GM19463 (cell line): Measurements from ENCODE around the gene ST6GALNAC3.
"Not testable (repeated sequence)": the region's sequence is repeated elsewhere in the genome, so short reads cannot be mapped to it uniquely, and the experiment has no call there.

Source experiments
- ATAC-seq: cut with Tn5 transposase; IDR thresholded peaks from one replicate; pipeline ENCODE4 v1.9.1; 2021; ENCODE audit warnings: mild to moderate bottlenecking, moderate library complexity; ENCODE audit not compliant: unreplicated experiment

The ST6GALNAC3 gene

GRCh38 chr1:76317299-76317900 is 242.9 kb downstream of the ST6GALNAC3 start:
- no peak for ATAC-seq

DNA sequence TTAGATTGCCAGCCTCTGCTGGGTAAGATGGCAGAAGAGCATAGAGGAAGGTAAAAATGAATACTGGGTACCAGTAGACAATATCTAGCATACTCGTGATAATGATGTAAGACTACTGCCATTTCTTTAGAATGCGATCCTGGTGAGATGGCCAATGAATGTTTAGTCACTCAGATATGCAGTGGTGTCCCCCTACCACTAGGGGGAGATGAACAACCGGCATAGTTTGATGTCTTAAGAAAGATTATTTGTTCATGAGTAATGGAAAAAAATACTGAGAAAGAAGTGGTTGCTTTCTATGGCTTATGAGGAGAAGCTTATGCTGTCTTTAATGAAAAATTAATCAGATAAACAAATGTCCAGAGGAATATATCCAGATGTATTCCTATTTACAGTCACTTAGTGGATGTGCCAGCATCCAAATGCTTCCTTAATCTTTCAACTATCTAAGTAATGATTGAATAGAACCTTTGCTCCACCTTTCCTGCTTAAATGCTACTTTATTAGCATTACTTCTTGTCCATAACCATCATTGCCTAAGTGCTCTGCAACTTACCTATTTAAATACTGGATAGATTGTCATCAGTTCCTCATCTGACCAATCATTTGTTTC is 256.6 kb downstream of the ST6GALNAC3 start:
- ATAC-seq = peak; percentile 85

DNA sequence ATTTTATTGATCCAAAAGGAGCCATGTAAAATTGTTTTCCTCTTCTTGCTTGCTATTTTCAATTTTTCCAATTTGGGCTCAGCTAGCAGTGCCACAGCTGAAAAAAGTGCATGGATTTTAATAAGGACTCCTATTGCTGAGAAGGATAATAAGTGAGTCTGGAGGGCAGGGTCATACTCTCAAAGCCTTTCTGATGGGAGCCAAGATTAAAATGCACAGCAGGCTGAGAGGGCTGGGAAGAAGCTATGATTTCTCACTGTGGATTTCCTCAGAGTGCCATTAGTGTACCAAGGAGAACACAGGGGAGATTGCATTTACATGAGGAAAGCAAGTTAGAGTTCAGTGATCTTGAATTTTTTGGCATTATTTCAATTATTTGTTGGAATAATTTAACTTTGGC is 261.3 kb downstream of the ST6GALNAC3 start:
- ATAC-seq = no peak

DNA sequence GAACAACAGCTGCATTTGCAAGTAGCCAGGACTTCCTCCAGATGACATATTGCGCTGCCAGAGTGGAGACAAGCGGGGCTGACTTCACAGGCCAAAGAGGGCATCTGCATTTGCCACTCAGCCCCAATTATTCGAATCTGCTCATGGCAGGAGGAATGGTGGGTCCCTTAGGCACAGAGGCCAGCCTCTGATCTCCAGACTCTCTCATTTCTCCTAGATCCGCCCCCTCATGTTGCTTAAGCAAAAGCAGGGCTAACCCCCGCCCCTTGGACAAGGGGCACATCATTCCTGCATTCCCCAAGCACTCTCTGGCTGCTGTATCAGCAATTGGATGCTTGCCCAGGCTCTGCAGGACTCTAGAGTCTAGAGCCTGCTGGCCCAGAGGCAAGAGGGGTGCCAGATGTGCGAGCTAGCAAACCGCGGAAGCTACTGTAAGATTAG is 262.4 kb downstream of the ST6GALNAC3 start:
- no peak for ATAC-seq

DNA sequence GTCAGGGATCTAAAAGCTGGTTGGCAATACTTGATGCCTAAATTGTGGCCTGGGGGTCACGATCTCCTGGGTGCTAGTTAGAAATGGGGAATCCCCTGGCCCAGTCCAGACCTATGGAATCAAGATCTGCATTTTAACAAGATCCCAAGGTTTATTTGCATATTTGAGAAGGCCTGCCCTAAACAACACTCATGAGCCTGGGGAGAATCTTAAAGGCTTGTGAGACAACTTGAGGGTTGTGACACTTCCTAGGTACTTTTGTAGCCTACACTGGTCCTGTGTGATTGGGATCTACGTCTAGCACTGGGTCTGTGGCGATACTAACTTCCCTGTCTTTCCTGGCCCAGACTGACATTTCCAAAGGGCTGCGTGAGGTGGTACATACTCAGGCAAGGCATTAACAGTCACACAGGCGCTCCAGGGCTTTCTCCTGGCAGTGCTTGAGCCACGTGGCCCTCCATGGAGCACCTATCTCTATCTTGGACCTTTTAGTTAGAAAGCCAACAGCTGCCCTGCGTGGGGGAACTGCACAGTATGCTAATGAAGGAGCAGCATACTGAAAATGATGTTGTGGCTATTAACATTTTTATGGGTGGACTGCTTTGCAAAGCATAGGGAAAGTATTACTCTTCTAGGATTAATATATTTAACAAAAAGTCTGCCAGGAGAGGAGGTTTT is 263.1 kb downstream of the ST6GALNAC3 start:
- no peak for ATAC-seq

- no peak for ATAC-seq
Observed at GRCh38 chr1:76340056-76340455, 265.5 kb downstream of the ST6GALNAC3 start.

DNA sequence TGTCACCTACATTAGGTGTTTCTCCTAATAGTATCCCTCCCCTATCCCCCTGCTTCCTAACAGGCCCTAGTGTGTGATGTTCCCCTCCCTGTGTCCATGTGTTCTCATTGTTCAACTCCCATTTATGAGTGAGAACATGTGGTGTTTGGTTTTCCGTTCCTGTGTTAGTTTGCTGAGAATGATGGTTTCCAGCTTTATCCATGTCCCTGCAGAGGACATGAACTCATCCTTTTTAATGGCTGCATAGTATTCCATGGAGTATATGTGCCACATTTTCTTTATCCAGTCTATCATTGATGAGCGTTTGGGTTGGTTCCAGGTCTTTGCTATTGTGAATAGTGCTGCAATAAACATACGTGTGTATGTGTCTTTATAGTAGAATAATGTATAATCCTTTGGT is 267.3 kb downstream of the ST6GALNAC3 start:
- not testable (repeated sequence) for ATAC-seq

DNA sequence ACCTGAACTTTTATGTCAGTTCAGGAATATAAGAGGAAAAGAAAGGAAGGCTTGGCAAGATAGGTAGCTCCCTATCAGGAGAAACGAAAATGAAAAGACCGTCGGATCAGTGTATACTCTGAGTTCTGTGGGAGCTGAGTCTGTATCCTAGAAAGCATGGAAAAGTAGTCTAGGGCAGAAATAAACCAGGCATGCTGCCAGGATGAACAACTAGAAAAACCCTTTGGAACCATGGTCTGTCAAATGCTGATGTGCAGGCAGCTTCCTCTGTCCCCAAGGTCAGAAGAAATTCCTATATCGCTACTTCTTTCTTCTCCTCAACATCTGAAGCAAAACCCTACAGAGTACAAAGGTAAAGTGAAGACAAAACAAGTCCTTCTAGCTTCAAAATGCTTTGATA is 268.8 kb downstream of the ST6GALNAC3 start:
- ATAC-seq = no peak

DNA sequence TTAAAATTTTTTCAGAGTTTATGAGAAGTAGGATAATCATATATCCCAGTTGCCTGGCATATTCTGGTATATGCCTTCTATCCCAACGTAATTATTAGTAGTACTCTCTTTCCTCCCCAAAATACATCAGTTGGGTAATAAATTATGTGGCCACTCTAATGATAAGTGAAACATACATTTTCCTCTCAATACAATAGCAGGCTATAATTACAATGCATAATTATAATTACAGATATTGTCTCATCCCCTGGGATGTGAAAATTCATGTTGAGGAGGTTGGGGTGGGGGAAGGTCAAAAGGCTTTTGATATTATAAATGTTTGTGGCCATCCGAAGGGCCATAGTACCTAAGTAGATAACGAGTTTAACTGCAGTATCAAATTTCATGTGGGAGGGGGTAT is 277.1 kb downstream of the ST6GALNAC3 start:
- no peak for ATAC-seq

DNA sequence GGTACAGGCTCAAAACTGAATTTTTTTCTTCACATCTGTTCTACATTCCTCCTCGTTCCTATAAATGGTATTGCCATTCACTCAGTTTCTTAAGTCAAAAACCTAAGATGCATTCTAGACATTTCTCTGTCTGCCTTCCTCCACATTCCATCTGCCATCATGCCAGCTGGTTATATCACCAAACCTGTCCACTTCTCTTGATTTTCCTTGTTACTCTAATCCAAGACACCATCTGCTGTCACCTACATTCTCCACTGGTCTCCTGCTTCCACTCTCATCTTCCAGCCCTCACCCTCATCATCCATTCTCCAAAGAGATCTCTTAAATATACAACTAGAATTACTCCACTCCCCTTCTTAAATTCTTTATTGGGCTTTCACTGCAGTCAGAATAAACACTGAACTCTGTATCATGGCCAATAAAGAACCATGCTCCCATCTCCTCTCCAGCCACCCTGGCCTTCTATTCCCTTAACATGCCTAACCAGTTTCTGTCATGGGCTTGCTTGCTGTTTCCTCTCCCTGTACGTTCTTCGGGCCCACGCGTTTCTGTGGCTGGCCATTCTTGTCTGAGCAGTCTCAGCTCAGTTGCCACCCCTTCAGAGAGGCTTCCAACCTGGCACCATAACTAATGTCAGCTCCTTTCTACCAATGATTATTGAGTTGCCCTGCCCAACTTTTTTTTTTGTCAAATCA is 278.3 kb downstream of the ST6GALNAC3 start:
- no peak for ATAC-seq

GRCh38 chr1:76354236-76354635 is 279.7 kb downstream of the ST6GALNAC3 start:
- no peak for ATAC-seq

GRCh38 chr1:76366726-76367125 is 292.2 kb downstream of the ST6GALNAC3 start:
- no peak for ATAC-seq

- no peak for ATAC-seq
Observed at GRCh38 chr1:76371941-76372340, 297.4 kb downstream of the ST6GALNAC3 start.

DNA sequence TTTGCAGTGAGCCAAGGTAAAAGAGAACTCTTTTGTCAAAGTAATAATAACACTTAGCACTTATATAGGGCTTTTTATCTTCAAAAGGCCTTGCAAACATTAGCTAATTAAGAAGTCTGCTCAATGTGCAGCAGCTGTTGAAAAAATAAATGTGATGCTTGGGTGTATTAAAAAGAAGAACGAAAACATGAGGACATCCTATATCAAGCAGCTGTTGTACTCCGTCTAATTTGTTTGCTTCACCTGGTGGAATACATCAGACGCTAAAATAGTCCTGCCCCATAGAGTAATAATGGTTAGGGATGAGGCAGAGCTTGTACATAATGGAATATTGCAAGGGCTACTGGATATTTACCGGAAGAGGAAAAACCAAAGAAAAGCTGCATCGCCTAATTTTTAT is 299.5 kb downstream of the ST6GALNAC3 start:
- ATAC-seq = no peak

DNA sequence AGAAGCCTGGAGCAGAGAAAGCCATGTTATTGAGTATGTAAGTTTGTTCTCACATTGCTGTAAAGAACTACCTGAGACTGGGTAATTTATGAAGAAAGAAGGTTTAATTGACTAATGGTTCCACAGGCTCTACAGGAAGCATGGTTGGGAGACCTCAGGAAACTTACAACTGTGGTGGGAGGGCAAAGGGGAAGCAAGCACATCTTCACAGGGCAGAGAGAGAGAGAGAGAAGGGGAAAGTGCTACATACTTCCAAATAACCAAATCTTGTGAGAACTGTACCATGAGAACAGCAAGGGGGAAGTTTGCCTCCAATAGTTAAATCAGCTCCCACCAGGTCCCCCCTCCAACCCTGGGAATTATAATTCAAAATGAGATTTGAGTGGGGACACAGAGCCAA is 302.7 kb downstream of the ST6GALNAC3 start:
- ATAC-seq = no peak

DNA sequence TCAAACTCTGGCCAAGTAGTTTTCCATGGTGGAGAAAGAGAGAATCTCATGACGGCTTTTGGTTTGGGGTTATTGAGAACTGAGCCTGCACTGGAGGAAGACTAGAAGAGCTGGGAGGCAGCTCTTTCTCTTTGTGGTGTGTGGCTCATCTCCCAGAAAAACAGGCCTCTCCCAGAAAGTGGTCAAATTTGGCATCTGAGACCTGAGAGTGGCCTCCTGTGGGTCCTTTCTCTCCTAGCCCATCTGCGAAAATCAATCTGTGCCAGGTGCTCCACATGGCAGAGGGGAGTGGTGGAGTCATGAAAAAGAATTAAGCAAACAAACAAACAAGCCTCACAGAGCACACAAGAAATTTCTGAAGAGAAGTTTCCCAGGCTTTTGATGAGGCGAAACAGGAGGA is 305.0 kb downstream of the ST6GALNAC3 start:
- ATAC-seq = no peak

DNA sequence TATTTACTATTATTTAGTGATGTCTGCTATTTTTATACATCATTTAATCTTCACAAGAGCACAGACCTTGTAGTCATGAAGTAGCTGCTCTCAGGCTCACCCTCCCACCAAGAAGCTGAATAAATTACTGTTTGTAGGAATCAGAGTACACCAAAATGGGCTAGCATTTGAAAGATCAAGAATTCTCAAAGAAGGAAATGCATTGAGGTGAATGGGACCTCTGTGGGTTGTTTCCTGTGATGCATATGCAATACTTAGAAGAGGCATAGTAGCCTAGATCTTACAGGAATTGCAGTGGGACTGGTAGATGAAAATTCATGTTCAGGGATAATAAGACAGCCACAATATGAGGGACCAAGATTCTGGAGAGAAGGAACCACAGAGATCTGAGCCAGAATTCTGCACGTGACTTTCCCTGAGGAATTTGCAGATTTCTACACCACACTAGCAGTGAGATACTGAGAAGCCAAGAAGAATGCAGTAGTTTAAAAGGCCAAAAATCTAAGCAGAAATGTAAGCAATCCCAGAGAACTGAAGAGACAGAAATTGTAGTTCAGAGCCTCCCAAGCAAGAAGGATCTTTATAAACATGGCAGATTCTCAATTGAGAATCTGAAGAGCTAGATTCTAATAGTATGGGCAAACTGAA is 307.0 kb downstream of the ST6GALNAC3 start:
- no peak for ATAC-seq

DNA sequence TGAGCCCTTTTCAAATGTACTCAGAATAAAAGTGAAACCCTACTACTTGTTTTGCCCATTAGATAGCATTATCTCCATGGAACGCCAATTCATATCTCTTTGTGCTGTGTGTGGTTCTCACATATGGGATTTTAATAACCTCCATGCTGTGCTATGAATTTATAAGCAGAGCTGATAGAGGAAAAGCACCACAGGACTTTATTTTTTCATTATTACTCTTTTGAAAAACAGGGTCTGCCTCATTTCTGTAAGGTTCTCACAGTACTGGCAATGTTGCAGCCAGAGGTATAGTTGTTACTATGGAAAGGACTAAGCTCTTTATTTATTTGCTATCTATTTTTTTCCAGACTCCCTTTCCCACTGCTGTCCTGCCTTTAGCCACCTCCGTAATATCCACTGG is 313.7 kb downstream of the ST6GALNAC3 start:
- no peak for ATAC-seq

DNA sequence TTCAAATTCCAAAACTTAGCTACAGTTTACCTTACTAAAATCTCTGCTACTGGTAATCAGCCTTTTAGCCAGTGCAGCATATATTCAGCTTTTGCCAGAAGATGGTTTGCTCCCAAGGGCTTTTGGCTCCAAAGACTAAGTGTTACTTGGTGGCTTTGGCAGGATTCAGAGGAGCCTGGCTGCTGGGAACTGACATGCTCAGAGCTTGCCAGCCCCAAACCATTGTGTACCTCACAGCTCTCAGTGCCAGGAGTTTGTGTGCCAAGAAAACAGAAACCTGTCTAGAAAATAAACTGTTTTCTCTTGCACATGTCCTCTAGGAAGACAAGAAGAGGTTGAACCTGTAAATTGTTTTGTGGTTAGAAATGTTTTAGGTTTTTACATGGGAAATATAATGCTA is 315.9 kb downstream of the ST6GALNAC3 start:
- ATAC-seq = no peak

- ATAC-seq = no peak
Observed at GRCh38 chr1:76395059-76395458, 320.5 kb downstream of the ST6GALNAC3 start.

DNA sequence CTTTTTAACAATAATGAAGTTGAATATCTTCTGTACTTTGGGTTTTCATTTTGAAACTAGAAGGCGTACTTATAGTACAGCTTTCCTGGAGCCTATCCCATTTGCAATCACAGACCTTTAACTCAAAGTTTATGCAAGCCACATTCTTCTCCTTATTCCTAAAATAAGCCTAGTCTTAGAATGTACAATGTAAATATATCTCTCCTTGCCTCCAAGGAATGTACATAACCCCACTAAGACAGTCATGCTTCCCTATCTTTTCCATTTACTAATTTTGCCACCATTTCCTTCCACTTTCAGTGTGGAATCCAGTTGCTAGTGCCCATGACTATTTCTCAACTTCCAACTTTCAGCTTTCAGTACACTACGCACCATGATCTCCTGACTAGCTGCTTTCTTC is 327.6 kb downstream of the ST6GALNAC3 start:
- no peak for ATAC-seq
